ENCODE results near the gene RHPN2. TPM values are rescaled to one million over a fixed set of nuclear protein-coding genes. Genes with fewer than 3 reads are reported as not detected.
"Not testable (repeated sequence)": the region's sequence is repeated elsewhere in the genome, so short reads cannot be mapped to it uniquely, and the experiment has no call there.

Gene RHPN2
- total RNA-seq, 2 experiments from 2014 or later = 2.1 to 6.4 TPM

GRCh38 chr19:33029746-33030303, 34.9 kb downstream of the RHPN2 start:
- no TSS peak for BruUV-seq (replicated peaks)
- H3K9me3 ChIP-seq (ENCODE audit: low read length) = no peaks in the 10 kb centered on the region
- ChIA-PET POLR2A (no interaction called here), CTCF (ENCODE audit: unreplicated experiment) (no interaction called here)
- no peak for DNase-seq (ENCODE audit: low spot score)
- no peak overlapping the region for H2AFZ ChIP-seq (ENCODE audit: low read length)
- H3K27ac ChIP-seq (ENCODE audit: low read depth, low read length, poor library complexity, severe bottlenecking) = no peak overlapping the region
- no peaks in the 10 kb centered on the region for H3K9me2 ChIP-seq (ENCODE audit: insufficient read depth, low read length)
- no peaks in the 10 kb centered on the region for H3K36me3 ChIP-seq (ENCODE audit: insufficient read depth, low read length)
- no peaks in the 10 kb centered on the region for H3K79me2 ChIP-seq (ENCODE audit: insufficient read depth, low read depth, low read length)
- no peak overlapping the region for H3K4me2 ChIP-seq (ENCODE audit: low read length)
- no peaks in the 10 kb centered on the region for H3K4me1 ChIP-seq (ENCODE audit: insufficient read depth, low read length, poor library complexity, severe bottlenecking)
- H4K20me1 ChIP-seq (ENCODE audit: insufficient read depth, low read length) = no peaks in the 10 kb centered on the region
- intact Hi-C loops (cut with micrococcal nuclease; ENCODE audit: unreplicated experiment) = no loop called here
- H3K4me3 ChIP-seq (ENCODE audit: low read depth, low read length, poor library complexity, severe bottlenecking) = no peak overlapping the region
- TF ChIP-seq CTCF (conservative IDR thresholded peaks at IDR 0.05; ENCODE audit: low read length) = no peak

- H3K9me3 ChIP-seq (ENCODE audit: low read length); H3K4me3 ChIP-seq (ENCODE audit: low read depth, low read length, poor library complexity, severe bottlenecking); H3K9me2 ChIP-seq (ENCODE audit: insufficient read depth, low read length); H3K79me2 ChIP-seq (ENCODE audit: insufficient read depth, low read depth, low read length); BruUV-seq (replicated peaks); H4K20me1 ChIP-seq (ENCODE audit: insufficient read depth, low read length); H2AFZ ChIP-seq (ENCODE audit: low read length); CTCF ChIA-PET (ENCODE audit: unreplicated experiment); DNase-seq (ENCODE audit: low spot score); H3K4me2 ChIP-seq (ENCODE audit: low read length); intact Hi-C loops (cut with micrococcal nuclease; ENCODE audit: unreplicated experiment); H3K4me1 ChIP-seq (ENCODE audit: insufficient read depth, low read length, poor library complexity, severe bottlenecking); H3K36me3 ChIP-seq (ENCODE audit: insufficient read depth, low read length); H3K27ac ChIP-seq (ENCODE audit: low read depth, low read length, poor library complexity, severe bottlenecking): not testable (repeated sequence)
- POLR2A ChIA-PET = interaction anchor here (0.7 kb wide), 1 partner anchor 88 kb away, joined by 4 read pairs; no protein-coding TSS in a partner anchor
Measured at GRCh38 chr19:33026602-33027001, 38.1 kb downstream of the RHPN2 start.

- DNase-seq (ENCODE audit: low spot score); H3K4me1 ChIP-seq (ENCODE audit: insufficient read depth, low read length, poor library complexity, severe bottlenecking); POLR2A ChIA-PET; H3K9me2 ChIP-seq (ENCODE audit: insufficient read depth, low read length); H3K27ac ChIP-seq (ENCODE audit: low read depth, low read length, poor library complexity, severe bottlenecking); H4K20me1 ChIP-seq (ENCODE audit: insufficient read depth, low read length); H3K4me2 ChIP-seq (ENCODE audit: low read length); H3K79me2 ChIP-seq (ENCODE audit: insufficient read depth, low read depth, low read length); H3K36me3 ChIP-seq (ENCODE audit: insufficient read depth, low read length); intact Hi-C loops (cut with micrococcal nuclease; ENCODE audit: unreplicated experiment); H3K9me3 ChIP-seq (ENCODE audit: low read length); CTCF ChIA-PET (ENCODE audit: unreplicated experiment); H3K4me3 ChIP-seq (ENCODE audit: low read depth, low read length, poor library complexity, severe bottlenecking); BruUV-seq (replicated peaks); H2AFZ ChIP-seq (ENCODE audit: low read length): not testable (repeated sequence)
Measured at GRCh38 chr19:33025468-33026238, 39.0 kb downstream of the RHPN2 start.

GRCh38 chr19:33024398-33024797, 40.3 kb downstream of the RHPN2 start:
- ChIA-PET CTCF (ENCODE audit: unreplicated experiment) (no interaction called here), POLR2A (no interaction called here)
- Histone ChIP-seq H4K20me1 (ENCODE audit: insufficient read depth, low read length) (no peaks in the 10 kb centered on the region), H3K9me2 (ENCODE audit: insufficient read depth, low read length) (no peaks in the 10 kb centered on the region), H3K79me2 (ENCODE audit: insufficient read depth, low read depth, low read length) (no peaks in the 10 kb centered on the region), H3K36me3 (ENCODE audit: insufficient read depth, low read length) (no peaks in the 10 kb centered on the region), H3K9me3 (ENCODE audit: low read length) (no peaks in the 10 kb centered on the region), H2AFZ (ENCODE audit: low read length) (no peak overlapping the region), H3K4me1 (ENCODE audit: insufficient read depth, low read length, poor library complexity, severe bottlenecking) (no peaks in the 10 kb centered on the region), H3K4me3 (ENCODE audit: low read depth, low read length, poor library complexity, severe bottlenecking) (no peak overlapping the region), H3K4me2 (ENCODE audit: low read length) (no peak overlapping the region), H3K27ac (ENCODE audit: low read depth, low read length, poor library complexity, severe bottlenecking) (no peak overlapping the region)
- no peak for TF ChIP-seq EZH2phosphoT487 (IDR thresholded peaks at IDR 0.05; ENCODE audit: borderline replicate concordance, low read depth, low read length)
- no peak for TF ChIP-seq CTCF (conservative IDR thresholded peaks at IDR 0.05; ENCODE audit: low read length)
- no TSS peak for BruUV-seq (replicated peaks)
- DNase-seq (ENCODE audit: low spot score) = no peak
- intact Hi-C loops (cut with micrococcal nuclease; ENCODE audit: unreplicated experiment) = no loop called here
